Panc1 (cell line): Measurements from ENCODE around the gene CAMK1D.

ENCODE experiments used
- POLR2AphosphoS5 ChIP-seq: IDR thresholded peaks from 2 replicates; pipeline ENCODE4 v1.6.1; 2012; ENCODE audit warnings: mild to moderate bottlenecking, low read depth, low read length, moderate library complexity
- TCF7L2 ChIP-seq: IDR thresholded peaks from 2 replicates; pipeline ENCODE4 v1.6.1; 2011; ENCODE audit warnings: mild to moderate bottlenecking, low read depth, low read length, inconsistent platforms
- TF ChIP-seq, protein P1 (sequence below): fragments of 450-650 bp; IDR thresholded peaks from 2 replicates; pipeline ENCODE4 v1.5.1; 2017; ENCODE audit warnings: mild to moderate bottlenecking

- TF ChIP-seq, protein P1, sequence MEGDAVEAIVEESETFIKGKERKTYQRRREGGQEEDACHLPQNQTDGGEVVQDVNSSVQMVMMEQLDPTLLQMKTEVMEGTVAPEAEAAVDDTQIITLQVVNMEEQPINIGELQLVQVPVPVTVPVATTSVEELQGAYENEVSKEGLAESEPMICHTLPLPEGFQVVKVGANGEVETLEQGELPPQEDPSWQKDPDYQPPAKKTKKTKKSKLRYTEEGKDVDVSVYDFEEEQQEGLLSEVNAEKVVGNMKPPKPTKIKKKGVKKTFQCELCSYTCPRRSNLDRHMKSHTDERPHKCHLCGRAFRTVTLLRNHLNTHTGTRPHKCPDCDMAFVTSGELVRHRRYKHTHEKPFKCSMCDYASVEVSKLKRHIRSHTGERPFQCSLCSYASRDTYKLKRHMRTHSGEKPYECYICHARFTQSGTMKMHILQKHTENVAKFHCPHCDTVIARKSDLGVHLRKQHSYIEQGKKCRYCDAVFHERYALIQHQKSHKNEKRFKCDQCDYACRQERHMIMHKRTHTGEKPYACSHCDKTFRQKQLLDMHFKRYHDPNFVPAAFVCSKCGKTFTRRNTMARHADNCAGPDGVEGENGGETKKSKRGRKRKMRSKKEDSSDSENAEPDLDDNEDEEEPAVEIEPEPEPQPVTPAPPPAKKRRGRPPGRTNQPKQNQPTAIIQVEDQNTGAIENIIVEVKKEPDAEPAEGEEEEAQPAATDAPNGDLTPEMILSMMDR: no peak
- TF ChIP-seq POLR2AphosphoS5 (no peak), TCF7L2 (no peak)
These were observed 59.1 kb downstream of the CAMK1D start for GRCh38 chr10:12408472-12408871.
